ENCODE results near the gene TPRN. TPM values are rescaled to one million over a fixed set of nuclear protein-coding genes. Genes with fewer than 3 reads are reported as not detected.

Gene TPRN
- total and polyA plus RNA-seq, 7 donors: 3.0 to 80.5 (median 4.6) TPM

- intact Hi-C loops (cut with DNase I): loop anchor here (5.0 kb wide), 1 partner anchor 33 kb away; the partner anchor contains the start of genes ANAPC2 and SSNA1
- DNase-seq: no peak
- Histone ChIP-seq H3K27ac (no peak overlapping the region), H3K27me3 (no peaks in the 10 kb centered on the region), H3K9me3 (no peaks in the 10 kb centered on the region), H3K4me1 (peaks cover 0 to 31% (median 24%) of the 10 kb centered on the region in 4 donors), H3K36me3 (peaks cover 0 to 6% (median 0%) of the 10 kb centered on the region in 4 donors), H3K4me3 (no peak overlapping the region)
- WGBS, 2 donors: 92 to 94% methylated on average over 52 of the region's 52 CpGs
- no peak for TF ChIP-seq POLR2A (IDR thresholded peaks at IDR 0.05)
- TF ChIP-seq, protein P1, sequence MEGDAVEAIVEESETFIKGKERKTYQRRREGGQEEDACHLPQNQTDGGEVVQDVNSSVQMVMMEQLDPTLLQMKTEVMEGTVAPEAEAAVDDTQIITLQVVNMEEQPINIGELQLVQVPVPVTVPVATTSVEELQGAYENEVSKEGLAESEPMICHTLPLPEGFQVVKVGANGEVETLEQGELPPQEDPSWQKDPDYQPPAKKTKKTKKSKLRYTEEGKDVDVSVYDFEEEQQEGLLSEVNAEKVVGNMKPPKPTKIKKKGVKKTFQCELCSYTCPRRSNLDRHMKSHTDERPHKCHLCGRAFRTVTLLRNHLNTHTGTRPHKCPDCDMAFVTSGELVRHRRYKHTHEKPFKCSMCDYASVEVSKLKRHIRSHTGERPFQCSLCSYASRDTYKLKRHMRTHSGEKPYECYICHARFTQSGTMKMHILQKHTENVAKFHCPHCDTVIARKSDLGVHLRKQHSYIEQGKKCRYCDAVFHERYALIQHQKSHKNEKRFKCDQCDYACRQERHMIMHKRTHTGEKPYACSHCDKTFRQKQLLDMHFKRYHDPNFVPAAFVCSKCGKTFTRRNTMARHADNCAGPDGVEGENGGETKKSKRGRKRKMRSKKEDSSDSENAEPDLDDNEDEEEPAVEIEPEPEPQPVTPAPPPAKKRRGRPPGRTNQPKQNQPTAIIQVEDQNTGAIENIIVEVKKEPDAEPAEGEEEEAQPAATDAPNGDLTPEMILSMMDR (IDR thresholded peaks at IDR 0.05): no peak
These were observed 20.0 kb upstream of the TPRN start for GRCh38 chr9:137220317-137221094.

GRCh38 chr9:137219757-137220316 lies 19.3 kb upstream of the TPRN start:
- DNase-seq: no peak
- no peaks in the 10 kb centered on the region for H3K27me3 ChIP-seq
- intact Hi-C loops (cut with DNase I): loop anchor here (5.0 kb wide), 1 partner anchor 33 kb away; the partner anchor contains the start of genes ANAPC2 and SSNA1
- H3K4me3 ChIP-seq: no peak overlapping the region
- WGBS, 2 donors: 93 to 94% methylated on average over 10 of the region's 10 CpGs
- H3K36me3 ChIP-seq: peaks cover 0 to 13% (median 0%) of the 10 kb centered on the region in 4 donors
- H3K4me1 ChIP-seq: peaks cover 0 to 31% (median 24%) of the 10 kb centered on the region in 4 donors
- H3K27ac ChIP-seq: no peak overlapping the region
- no peak for TF ChIP-seq POLR2AphosphoS5 (IDR thresholded peaks at IDR 0.05)
- no peak for TF ChIP-seq EP300 (IDR thresholded peaks at IDR 0.05)
- TF ChIP-seq, protein P1 (IDR thresholded peaks at IDR 0.05): no peak
- TF ChIP-seq POLR2A (IDR thresholded peaks at IDR 0.05): no peak
- no peaks in the 10 kb centered on the region for H3K9me3 ChIP-seq

GRCh38 chr9:137218754-137219271 lies 18.3 kb upstream of the TPRN start:
- 26 to 71% methylated on average over 12 of the region's 12 CpGs for WGBS, 2 donors
- no peaks in the 10 kb centered on the region for H3K9me3 ChIP-seq
- peaks cover 0 to 26% (median 19%) of the 10 kb centered on the region in 4 donors for H3K4me1 ChIP-seq
- intact Hi-C loops (cut with DNase I): no loop called here
- DNase-seq: no peak
- H3K4me3 ChIP-seq: no peak overlapping the region
- peaks cover 0 to 15% (median 0%) of the 10 kb centered on the region in 4 donors for H3K36me3 ChIP-seq
- no peak overlapping the region for H3K27ac ChIP-seq
- H3K27me3 ChIP-seq: no peaks in the 10 kb centered on the region
- no peak for TF ChIP-seq EP300 (IDR thresholded peaks at IDR 0.05)
- TF ChIP-seq, protein P1 (IDR thresholded peaks at IDR 0.05): no peak
- peak in 1 of 4 donors; percentile 32 for TF ChIP-seq POLR2AphosphoS5 (IDR thresholded peaks at IDR 0.05)
- TF ChIP-seq POLR2A (IDR thresholded peaks at IDR 0.05): no peak

- WGBS, 2 donors: 56 to 90% methylated on average over 30 of the region's 30 CpGs
- TF ChIP-seq EP300 (IDR thresholded peaks at IDR 0.05) (no peak), POLR2A (IDR thresholded peaks at IDR 0.05) (no peak), POLR2AphosphoS5 (IDR thresholded peaks at IDR 0.05) (no peak)
- TF ChIP-seq, protein P1 (IDR thresholded peaks at IDR 0.05): no peak
- H3K4me3 ChIP-seq: no peak overlapping the region
- no peak overlapping the region for H3K27ac ChIP-seq
- H3K36me3 ChIP-seq: peaks cover 0 to 15% (median 0%) of the 10 kb centered on the region in 4 donors
- H3K4me1 ChIP-seq: peaks cover 0 to 25% (median 17%) of the 10 kb centered on the region in 4 donors
- no peak for DNase-seq
- no peaks in the 10 kb centered on the region for H3K9me3 ChIP-seq
- H3K27me3 ChIP-seq: no peaks in the 10 kb centered on the region
- intact Hi-C loops (cut with DNase I): no loop called here
These were observed 17.7 kb upstream of the TPRN start for GRCh38 chr9:137218212-137218753.

Data from sigmoid colon (tissue), 7 donors.